Natural killer cell (primary cell): Measurements from ENCODE around the gene CCDC50. TPM values are rescaled to one million over a fixed set of nuclear protein-coding genes. Genes with fewer than 3 reads are reported as not detected.

Experiments used
- ATAC-seq, 3 donors: fragments of 150-1000 bp in 2 of 3; fragments of 200-7000 bp in 1 of 3; cut with Tn5 transposase; 1 replicate in 1 of 3; 2 replicates in 2 of 3; pipeline ENCODE4 v1.10.0; 2021; ENCODE audit warnings: mild to moderate bottlenecking in 2 of 3, moderate library complexity in 2 of 3
- DNase-seq, 2 donors: peaks; one replicate each; pipeline versions ENCODE4 v3.0.0 to v3.0.0-alpha.2; 2013 to 2021; ENCODE audit warnings: mixed read lengths in 1 of 2
- H3K27ac ChIP-seq: one replicate; pipeline ENCODE4 v1.5.1; 2013; ENCODE audit warnings: mild to moderate bottlenecking, low read length
- H3K27me3 ChIP-seq: one replicate; pipeline ENCODE4 v1.6.1; 2013; ENCODE audit warnings: low read length; ENCODE audit not compliant: control insufficient read depth, insufficient read depth
- H3K36me3 ChIP-seq: one replicate; pipeline ENCODE4 v1.6.1; 2013; ENCODE audit warnings: low read length; ENCODE audit not compliant: control insufficient read depth, insufficient read depth
- H3K4me1 ChIP-seq: one replicate; pipeline ENCODE4 v1.6.1; 2013; ENCODE audit warnings: low read length; ENCODE audit not compliant: control insufficient read depth, insufficient read depth
- H3K4me3 ChIP-seq: one replicate; pipeline ENCODE4 v1.5.1; 2013; ENCODE audit warnings: low read length
- H3K9me3 ChIP-seq: one replicate; pipeline ENCODE4 v1.6.1; 2013; ENCODE audit warnings: low read length; ENCODE audit not compliant: control insufficient read depth, insufficient read depth
- H3K27ac Mint-ChIP-seq, 2 donors: one replicate each; pipeline ENCODE4 v1.8.0; 2022; ENCODE audit warnings: mild to moderate bottlenecking in 2 of 2, mixed read lengths in 2 of 2, moderate library complexity in 1 of 2
- H3K27me3 Mint-ChIP-seq, 2 donors: one replicate each; pipeline ENCODE4 v1.8.0; 2022; ENCODE audit warnings: low read depth in 2 of 2, mixed read lengths in 2 of 2
- H3K36me3 Mint-ChIP-seq: one replicate; pipeline ENCODE4 v1.8.0; 2022; ENCODE audit warnings: mixed read lengths
- H3K4me1 Mint-ChIP-seq, 2 donors: one replicate each; pipeline ENCODE4 v1.8.0; 2022; ENCODE audit warnings: mixed read lengths in 2 of 2
- H3K4me3 Mint-ChIP-seq: one replicate; pipeline ENCODE4 v1.8.0; 2022; ENCODE audit warnings: mild to moderate bottlenecking, moderate library complexity, mixed read lengths
- H3K9me3 Mint-ChIP-seq, 2 donors: one replicate each; pipeline ENCODE4 v1.8.0; 2022; ENCODE audit warnings: mixed read lengths in 2 of 2
- CTCF ChIP-seq: fragments of 200-600 bp; IDR thresholded peaks from one replicate; pipeline ENCODE4 v1.8.0; 2022; ENCODE audit warnings: antibody characterized with exemption
- WGBS: methylation state at CpG from one replicate; pipeline ENCODE4 v1.1.7; 2013; ENCODE audit warnings: missing lambda C conversion rate; ENCODE audit not compliant: insufficient coverage; 5-methylcytosine and 5-hydroxymethylcytosine counted together
- intact Hi-C: fragments of 100-400 bp; cut with micrococcal nuclease; formaldehyde crosslinking; loops from one replicate; pipeline ENCODE4 v1.14.2; 2022
- total RNA-seq, 4 donors: library from RNA; stranded (reverse); fragments of 120-200 nt in 1 of 4; gene quantifications; one replicate each; pipeline versions ENCODE4 v1.2.3 to v1.2.4, GENCODE V29; 2013 to 2022

CCDC50 gene
- total RNA-seq, 3 donors from 2014 or later (not counting 1 experiment from before 2014, with no cell fraction given): 19.9 to 27.3 (median 22.6) TPM

GRCh38 chr3:191430103-191430502 lies 100.9 kb downstream of the CCDC50 start:
- H3K9me3 Mint-ChIP-seq: peaks cover 0 to 3% of the 10 kb centered on the region in 2 donors
- ATAC-seq (no peak), DNase-seq (no peak)
- 69% methylated on average over 4 of the region's 4 CpGs for WGBS
- H3K27me3 ChIP-seq: no peaks in the 10 kb centered on the region
- H3K36me3 Mint-ChIP-seq: no peaks in the 10 kb centered on the region
- peaks cover 2% of the 10 kb centered on the region for H3K9me3 ChIP-seq
- no peak overlapping the region for H3K27ac Mint-ChIP-seq
- no peak overlapping the region for H3K4me3 ChIP-seq
- intact Hi-C loops: no loop called here
- no peak for TF ChIP-seq CTCF
- H3K4me1 ChIP-seq: no peaks in the 10 kb centered on the region
- H3K27me3 Mint-ChIP-seq: no peaks in the 10 kb centered on the region
- H3K4me3 Mint-ChIP-seq: no peak overlapping the region
- no peak overlapping the region for H3K27ac ChIP-seq
- no peaks in the 10 kb centered on the region for H3K4me1 Mint-ChIP-seq
- no peaks in the 10 kb centered on the region for H3K36me3 ChIP-seq

GRCh38 chr3:191431160-191431822 lies 102.1 kb downstream of the CCDC50 start:
- no peaks in the 10 kb centered on the region for H3K4me1 Mint-ChIP-seq
- intact Hi-C loops: no loop called here
- peaks cover 0 to 3% of the 10 kb centered on the region in 2 donors for H3K9me3 Mint-ChIP-seq
- no peak overlapping the region for H3K27ac Mint-ChIP-seq
- Histone ChIP-seq H3K27me3 (no peaks in the 10 kb centered on the region), H3K4me1 (no peaks in the 10 kb centered on the region), H3K27ac (no peak overlapping the region), H3K9me3 (peaks cover 2% of the 10 kb centered on the region), H3K4me3 (no peak overlapping the region), H3K36me3 (no peaks in the 10 kb centered on the region)
- DNase-seq (no peak), ATAC-seq (no peak)
- no peaks in the 10 kb centered on the region for H3K36me3 Mint-ChIP-seq
- TF ChIP-seq CTCF: no peak
- 82% methylated on average over 1 of the region's 5 CpGs for WGBS
- H3K4me3 Mint-ChIP-seq: no peak overlapping the region
- no peaks in the 10 kb centered on the region for H3K27me3 Mint-ChIP-seq

DNA sequence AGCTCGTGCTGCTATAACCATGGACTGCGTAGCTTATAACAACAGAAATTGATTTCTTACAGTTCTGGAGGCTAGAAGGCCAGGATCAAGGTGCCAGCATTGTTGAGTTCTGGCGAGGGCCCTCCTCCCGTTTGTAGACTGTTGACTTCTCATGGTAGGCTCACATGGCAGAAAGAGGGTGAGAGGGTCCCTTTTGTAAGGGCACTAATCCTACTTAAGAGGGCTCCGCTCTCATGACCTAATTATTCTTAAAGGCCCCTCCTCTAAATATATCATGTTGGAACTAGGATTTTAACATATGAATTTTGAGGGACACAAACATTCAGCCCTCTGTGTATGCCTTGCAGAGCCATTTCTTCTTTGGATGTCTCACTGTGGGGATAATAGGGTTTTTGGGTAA lies 103.0 kb downstream of the CCDC50 start:
- Mint-ChIP-seq H3K4me1 (no peaks in the 10 kb centered on the region), H3K27ac (no peak overlapping the region), H3K36me3 (no peaks in the 10 kb centered on the region), H3K9me3 (peaks cover 0 to 3% of the 10 kb centered on the region in 2 donors), H3K27me3 (no peaks in the 10 kb centered on the region), H3K4me3 (no peak overlapping the region)
- ATAC-seq: no peak
- H3K9me3 ChIP-seq: peaks cover 2% of the 10 kb centered on the region
- H3K4me3 ChIP-seq: no peak overlapping the region
- WGBS: 82% methylated on average over 4 of the region's 5 CpGs
- H3K4me1 ChIP-seq: no peaks in the 10 kb centered on the region
- H3K27me3 ChIP-seq: no peaks in the 10 kb centered on the region
- H3K27ac ChIP-seq: no peak overlapping the region
- no peak for DNase-seq
- intact Hi-C loops: no loop called here
- H3K36me3 ChIP-seq: no peaks in the 10 kb centered on the region
- TF ChIP-seq CTCF: no peak

DNA sequence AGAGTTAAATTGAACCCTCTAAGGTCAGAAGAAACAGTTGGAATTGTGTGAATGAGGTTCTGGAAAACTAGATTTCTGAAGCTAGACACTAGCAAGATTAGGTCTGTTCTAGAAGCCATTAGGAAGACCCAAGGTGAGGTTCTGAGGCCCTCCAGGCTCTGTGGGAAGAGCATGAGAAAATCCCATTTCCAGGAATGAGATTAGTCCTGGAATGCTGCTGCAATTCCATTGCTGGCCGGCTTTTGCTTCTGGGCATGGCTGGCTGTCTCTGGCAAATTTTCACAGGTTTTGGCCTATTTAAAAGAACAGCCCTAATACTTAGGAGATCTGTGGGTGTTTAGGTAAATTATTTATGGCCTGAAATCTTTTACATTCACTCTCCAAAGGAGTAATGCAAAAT lies 104.8 kb downstream of the CCDC50 start:
- Histone ChIP-seq H3K4me1 (no peaks in the 10 kb centered on the region), H3K9me3 (peaks cover 2% of the 10 kb centered on the region), H3K4me3 (no peak overlapping the region), H3K27ac (no peak overlapping the region), H3K27me3 (no peaks in the 10 kb centered on the region), H3K36me3 (no peaks in the 10 kb centered on the region)
- DNase-seq (no peak), ATAC-seq (no peak)
- TF ChIP-seq CTCF: no peak
- no peaks in the 10 kb centered on the region for H3K36me3 Mint-ChIP-seq
- no peak overlapping the region for H3K27ac Mint-ChIP-seq
- 87% methylated on average over 1 of the region's 1 CpG for WGBS
- peaks cover 0 to 3% of the 10 kb centered on the region in 2 donors for H3K9me3 Mint-ChIP-seq
- no peak overlapping the region for H3K4me3 Mint-ChIP-seq
- H3K4me1 Mint-ChIP-seq: no peaks in the 10 kb centered on the region
- intact Hi-C loops: no loop called here
- H3K27me3 Mint-ChIP-seq: no peaks in the 10 kb centered on the region
